Muscle layer of duodenum (tissue), 2 donors: ENCODE measurements around the gene ECE2.

Experiments used
- H3K27ac ChIP-seq: one replicate; pipeline ENCODE4 v1.7.0; 2013; ENCODE audit warnings: mild to moderate bottlenecking, low read length
- H3K27me3 ChIP-seq: one replicate; pipeline ENCODE4 v1.7.0; 2013; ENCODE audit warnings: low read depth, mild to moderate bottlenecking, control low read depth, low read length
- H3K36me3 ChIP-seq, 2 donors: one replicate each; pipeline ENCODE4 v1.7.0; 2013; ENCODE audit warnings: low read length in 2 of 2, control low read depth in 1 of 2, mild to moderate bottlenecking in 1 of 2; ENCODE audit not compliant: insufficient read depth in 2 of 2, control insufficient read depth in 1 of 2
- H3K4me1 ChIP-seq, 2 donors: one replicate each; pipeline ENCODE4 v1.7.0; 2013; ENCODE audit warnings: low read length in 2 of 2, mild to moderate bottlenecking in 2 of 2, control low read depth in 1 of 2, moderate library complexity in 1 of 2; ENCODE audit not compliant: insufficient read depth in 2 of 2, control insufficient read depth in 1 of 2
- H3K4me3 ChIP-seq, 2 donors: one replicate each; pipeline ENCODE4 v1.7.0; 2013; ENCODE audit warnings: low read length in 2 of 2, low read depth in 1 of 2, mild to moderate bottlenecking in 1 of 2
- H3K9me3 ChIP-seq, 2 donors: one replicate each; pipeline ENCODE4 v1.7.0; 2013; ENCODE audit warnings: low read length in 2 of 2, control low read depth in 1 of 2, mild to moderate bottlenecking in 1 of 2; ENCODE audit not compliant: control insufficient read depth in 1 of 2
- donor health status: healthy.

Gene ECE2

DNA sequence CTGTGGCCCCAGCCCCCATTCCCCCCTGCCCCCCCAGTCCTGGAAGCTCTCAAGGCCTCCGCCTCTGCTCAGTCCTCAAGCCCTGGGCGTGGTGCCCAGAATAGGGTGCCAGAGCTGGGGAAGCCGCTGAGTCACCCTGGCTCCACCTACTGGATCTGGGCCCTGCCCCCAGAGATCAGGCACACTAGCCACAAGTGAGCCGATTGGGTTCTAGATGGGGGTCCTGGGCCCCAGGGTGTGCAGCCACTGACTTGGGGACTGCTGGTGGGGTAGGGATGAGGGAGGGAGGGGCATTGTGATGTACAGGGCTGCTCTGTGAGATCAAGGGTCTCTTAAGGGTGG, 44.3 kb downstream of the ECE2 start:
- Histone ChIP-seq H3K4me1 (peaks cover 24 to 58% of the 10 kb centered on the region in 2 donors), H3K9me3 (no peaks in the 10 kb centered on the region), H3K27ac (peak overlapping the region; percentile 83), H3K27me3 (no peaks in the 10 kb centered on the region), H3K36me3 (peaks cover 58 to 73% of the 10 kb centered on the region in 2 donors), H3K4me3 (peak overlapping the region in 1 of 2 donors; percentile 35)

DNA sequence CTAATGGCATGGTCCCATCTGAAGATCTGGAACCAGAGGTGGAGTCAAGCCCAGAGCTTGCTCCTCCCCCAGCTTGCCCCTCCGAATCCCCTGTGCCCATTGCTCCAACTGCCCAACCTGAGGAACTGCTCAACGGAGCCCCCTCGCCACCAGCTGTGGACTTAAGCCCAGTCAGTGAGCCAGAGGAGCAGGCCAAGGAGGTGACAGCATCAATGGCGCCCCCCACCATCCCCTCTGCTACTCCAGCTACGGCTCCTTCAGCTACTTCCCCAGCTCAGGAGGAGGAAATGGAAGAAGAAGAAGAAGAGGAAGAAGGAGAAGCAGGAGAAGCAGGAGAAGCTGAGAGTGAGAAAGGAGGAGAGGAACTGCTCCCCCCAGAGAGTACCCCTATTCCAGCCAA, 45.8 kb downstream of the ECE2 start:
- H3K27ac ChIP-seq: no peak overlapping the region
- H3K36me3 ChIP-seq: peaks cover 74 to 82% of the 10 kb centered on the region in 2 donors
- no peak overlapping the region for H3K4me3 ChIP-seq
- H3K4me1 ChIP-seq: peaks cover 22 to 53% of the 10 kb centered on the region in 2 donors
- H3K27me3 ChIP-seq: no peaks in the 10 kb centered on the region
- H3K9me3 ChIP-seq: no peaks in the 10 kb centered on the region

DNA sequence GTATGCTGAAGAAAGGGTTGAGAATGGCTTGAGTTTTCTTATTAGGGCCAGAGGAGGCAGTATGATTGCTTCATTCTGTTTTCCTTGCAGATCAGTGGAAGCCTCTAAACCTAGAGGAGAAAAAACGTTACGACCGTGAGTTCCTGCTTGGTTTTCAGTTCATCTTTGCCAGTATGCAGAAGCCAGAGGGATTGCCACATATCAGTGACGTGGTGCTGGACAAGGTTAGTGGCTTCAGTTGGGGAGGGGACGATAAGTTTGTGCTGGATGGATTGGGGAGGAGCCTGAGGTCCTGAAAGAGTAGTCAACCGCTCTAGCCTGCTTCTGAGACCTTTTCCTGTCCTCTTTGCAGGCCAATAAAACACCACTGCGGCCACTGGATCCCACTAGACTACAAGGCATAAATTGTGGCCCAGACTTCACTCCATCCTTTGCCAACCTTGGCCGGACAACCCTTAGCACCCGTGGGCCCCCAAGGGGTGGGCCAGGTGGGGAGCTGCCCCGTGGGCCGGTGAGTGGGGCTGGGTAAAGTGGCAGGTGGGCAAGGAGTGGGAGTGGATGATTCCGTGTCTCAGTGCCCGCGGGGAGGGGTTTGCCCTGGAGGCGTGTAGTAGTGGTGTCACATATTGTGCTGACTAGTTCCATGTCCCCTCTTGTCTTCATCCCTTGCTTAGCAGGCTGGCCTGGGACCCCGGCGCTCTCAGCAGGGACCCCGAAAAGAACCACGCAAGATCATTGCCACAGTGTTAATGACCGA, 47.1 kb downstream of the ECE2 start:
- H3K4me3 ChIP-seq: no peak overlapping the region
- H3K36me3 ChIP-seq: peaks cover 79 to 83% of the 10 kb centered on the region in 2 donors
- no peaks in the 10 kb centered on the region for H3K27me3 ChIP-seq
- no peaks in the 10 kb centered on the region for H3K9me3 ChIP-seq
- peaks cover 18 to 41% of the 10 kb centered on the region in 2 donors for H3K4me1 ChIP-seq
- H3K27ac ChIP-seq: no peak overlapping the region

DNA sequence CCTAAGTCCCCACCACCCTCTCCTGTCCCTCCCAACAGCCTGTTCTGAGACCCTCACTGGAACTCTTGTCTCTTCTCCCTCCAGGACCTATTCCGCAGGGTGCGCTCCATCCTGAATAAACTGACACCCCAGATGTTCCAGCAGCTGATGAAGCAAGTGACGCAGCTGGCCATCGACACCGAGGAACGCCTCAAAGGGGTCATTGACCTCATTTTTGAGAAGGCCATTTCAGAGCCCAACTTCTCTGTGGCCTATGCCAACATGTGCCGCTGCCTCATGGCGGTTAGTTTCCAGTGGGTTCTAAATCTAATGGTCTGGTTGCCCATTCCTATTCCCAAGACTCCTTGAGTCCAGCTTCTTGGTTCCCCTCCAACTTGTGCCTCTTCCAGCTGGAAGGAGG, 47.9 kb downstream of the ECE2 start:
- no peaks in the 10 kb centered on the region for H3K9me3 ChIP-seq
- no peaks in the 10 kb centered on the region for H3K27me3 ChIP-seq
- peaks cover 18 to 35% of the 10 kb centered on the region in 2 donors for H3K4me1 ChIP-seq
- H3K4me3 ChIP-seq: no peak overlapping the region
- H3K36me3 ChIP-seq: peaks cover 86 to 88% of the 10 kb centered on the region in 2 donors
- peak overlapping the region; percentile 31 for H3K27ac ChIP-seq

- no peak overlapping the region for H3K4me3 ChIP-seq
- no peaks in the 10 kb centered on the region for H3K9me3 ChIP-seq
- H3K27me3 ChIP-seq: no peaks in the 10 kb centered on the region
- peaks cover 98 to 99% of the 10 kb centered on the region in 2 donors for H3K36me3 ChIP-seq
- no peak overlapping the region for H3K27ac ChIP-seq
- H3K4me1 ChIP-seq: peaks cover 5 to 21% of the 10 kb centered on the region in 2 donors
Observed at GRCh38 chr3:184325269-184325668, 49.4 kb downstream of the ECE2 start.

- Histone ChIP-seq H3K27ac (no peak overlapping the region), H3K9me3 (no peaks in the 10 kb centered on the region), H3K4me1 (peaks cover 0 to 15% of the 10 kb centered on the region in 2 donors), H3K36me3 (peaks cover 94 to 97% of the 10 kb centered on the region in 2 donors), H3K27me3 (no peaks in the 10 kb centered on the region), H3K4me3 (no peak overlapping the region)
Observed at GRCh38 chr3:184325715-184326369, 50.0 kb downstream of the ECE2 start.

DNA sequence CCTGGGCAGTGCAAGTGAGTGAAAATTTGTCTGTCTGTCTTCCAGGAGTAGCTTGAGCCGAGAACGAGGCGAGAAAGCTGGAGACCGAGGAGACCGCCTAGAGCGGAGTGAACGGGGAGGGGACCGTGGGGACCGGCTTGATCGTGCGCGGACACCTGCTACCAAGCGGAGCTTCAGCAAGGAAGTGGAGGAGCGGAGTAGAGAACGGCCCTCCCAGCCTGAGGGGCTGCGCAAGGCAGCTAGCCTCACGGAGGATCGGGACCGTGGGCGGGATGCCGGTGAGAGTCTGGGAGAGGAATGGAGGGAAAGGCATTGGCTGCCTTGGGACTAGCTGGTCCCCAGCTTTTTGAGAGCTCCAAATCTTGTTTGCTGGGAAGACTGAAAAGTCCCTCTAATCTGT, 51.3 kb downstream of the ECE2 start:
- H3K27me3 ChIP-seq: no peaks in the 10 kb centered on the region
- no peaks in the 10 kb centered on the region for H3K9me3 ChIP-seq
- peaks cover 94 to 97% of the 10 kb centered on the region in 2 donors for H3K36me3 ChIP-seq

GRCh38 chr3:184328516-184328915, 52.7 kb downstream of the ECE2 start:
- Histone ChIP-seq H3K4me3 (no peak overlapping the region), H3K36me3 (peaks cover 94 to 97% of the 10 kb centered on the region in 2 donors), H3K9me3 (no peaks in the 10 kb centered on the region)

More for the DNA sequence above, 51.3 kb downstream of the ECE2 start:
- H3K27ac ChIP-seq: no peak overlapping the region
- peaks cover 0 to 2% of the 10 kb centered on the region in 2 donors for H3K4me1 ChIP-seq
- H3K4me3 ChIP-seq: no peak overlapping the region

DNA sequence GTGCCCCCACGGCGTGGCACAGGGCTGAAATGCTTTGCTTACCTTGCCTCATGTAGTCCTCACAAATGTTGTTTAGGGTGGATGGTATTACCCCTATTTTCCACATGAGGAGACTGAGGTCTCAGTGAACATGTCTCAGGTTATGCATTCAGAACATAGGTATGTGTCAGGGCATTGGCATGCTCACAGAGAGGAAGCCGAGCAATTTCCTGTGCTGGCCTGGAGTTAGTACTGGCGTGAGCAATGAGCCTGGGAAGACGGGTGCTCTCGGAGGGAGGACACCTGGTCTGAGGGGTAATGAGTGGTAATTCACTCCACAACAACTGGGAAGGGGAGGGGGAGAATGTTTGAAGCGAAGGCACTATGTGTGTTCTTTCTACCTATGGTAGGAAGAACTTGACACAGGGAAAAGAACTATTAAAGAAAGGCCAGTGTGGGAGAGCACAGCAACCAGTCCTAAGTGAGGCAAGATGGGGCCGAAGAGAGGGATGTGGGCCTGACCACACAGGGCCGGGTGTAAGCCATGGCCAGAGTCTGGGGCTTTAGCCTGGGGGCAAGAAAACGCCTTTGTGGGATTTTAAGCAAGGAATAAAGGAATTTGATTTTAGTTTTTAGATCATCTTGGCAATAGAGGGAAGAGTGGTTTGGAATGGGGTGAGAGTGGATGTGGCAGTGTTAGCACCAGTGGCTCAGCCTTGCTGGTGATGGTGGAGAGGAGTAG, 56.7 kb downstream of the ECE2 start:
- Histone ChIP-seq H3K36me3 (peaks cover 67 to 77% of the 10 kb centered on the region in 2 donors), H3K27ac (peak overlapping the region; percentile 40), H3K9me3 (no peaks in the 10 kb centered on the region), H3K4me1 (peaks cover 9 to 14% of the 10 kb centered on the region in 2 donors), H3K4me3 (no peak overlapping the region), H3K27me3 (no peaks in the 10 kb centered on the region)

More at GRCh38 chr3:184328516-184328915, 52.7 kb downstream of the ECE2 start:
- H3K27ac ChIP-seq: no peak overlapping the region
- H3K4me1 ChIP-seq: no peaks in the 10 kb centered on the region
- no peaks in the 10 kb centered on the region for H3K27me3 ChIP-seq

DNA sequence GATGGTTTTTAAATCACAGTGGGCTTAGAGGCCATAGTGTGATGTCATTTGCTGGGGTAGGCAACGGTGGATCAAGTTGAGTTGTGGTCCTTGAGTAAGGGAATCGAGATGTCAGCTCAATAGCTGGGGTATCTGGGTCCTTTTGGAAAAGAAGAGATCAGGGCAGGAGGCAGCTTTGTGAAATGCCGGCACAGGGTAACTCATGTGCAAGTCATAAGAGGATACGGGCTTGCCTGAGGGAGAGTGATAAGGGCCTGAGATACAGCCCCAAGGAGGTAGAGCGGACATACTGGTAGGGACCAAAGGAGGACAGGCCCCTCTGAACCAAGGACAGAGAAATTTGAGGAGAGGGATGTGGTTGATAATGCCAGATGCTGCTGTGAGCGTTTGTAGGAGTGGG, 57.4 kb downstream of the ECE2 start:
- Histone ChIP-seq H3K4me1 (peaks cover 9 to 21% of the 10 kb centered on the region in 2 donors), H3K27me3 (no peaks in the 10 kb centered on the region), H3K9me3 (no peaks in the 10 kb centered on the region), H3K4me3 (no peak overlapping the region), H3K27ac (peak overlapping the region; percentile 40), H3K36me3 (peaks cover 60 to 70% of the 10 kb centered on the region in 2 donors)

DNA sequence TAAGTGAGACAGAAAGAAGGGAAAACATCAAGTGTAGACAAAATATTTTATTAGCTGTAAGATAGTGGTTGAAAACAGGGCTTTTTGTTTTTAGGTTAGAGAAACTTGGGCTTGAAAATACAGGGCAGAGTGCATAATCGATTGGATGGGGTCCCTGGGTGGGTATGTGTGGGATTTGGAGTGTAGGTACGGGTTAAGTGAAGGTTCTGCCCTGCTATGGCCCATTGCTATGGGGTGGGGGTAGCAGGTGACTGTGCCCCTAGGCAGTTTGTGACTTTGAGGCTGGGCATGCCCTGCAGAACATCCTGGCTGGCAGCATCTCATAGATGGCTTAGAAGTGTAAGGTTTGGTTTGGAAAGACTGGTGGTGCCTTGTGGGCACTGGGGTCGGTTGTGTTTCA, 57.9 kb downstream of the ECE2 start:
- H3K36me3 ChIP-seq: peaks cover 55 to 65% of the 10 kb centered on the region in 2 donors
- no peaks in the 10 kb centered on the region for H3K9me3 ChIP-seq
- H3K27me3 ChIP-seq: no peaks in the 10 kb centered on the region
- H3K4me1 ChIP-seq: peaks cover 9 to 26% of the 10 kb centered on the region in 2 donors
- H3K4me3 ChIP-seq: no peak overlapping the region
- H3K27ac ChIP-seq: peak overlapping the region; percentile 39
